Keratinocyte (primary cell): Measurements from ENCODE around the gene FEM1B. TPM values are rescaled to one million over a fixed set of nuclear protein-coding genes. Genes with fewer than 3 reads are reported as not detected.

Source experiments
- DNase-seq: peaks from one replicate; pipeline ENCODE4 v3.0.0-alpha.2; 2011; ENCODE audit warnings: low read depth, missing footprints, low spot score
- FAIRE-seq: peaks from 2 replicates; lab custom pipeline; 2011; peaks lifted over from hg19 to GRCh38; lab: Jason Lieb, UNC
- H2AFZ ChIP-seq: 2 replicates; pipeline ENCODE4 v1.6.0; 2012; ENCODE audit warnings: low read length, control low read depth, inconsistent platforms; ENCODE audit not compliant: control insufficient read depth
- H3K27ac ChIP-seq: 2 replicates; pipeline ENCODE4 v1.5.1; 2011; ENCODE audit warnings: low read length; ENCODE audit not compliant: control insufficient read depth, insufficient read depth
- H3K27me3 ChIP-seq: 3 replicates; pipeline ENCODE4 v1.6.0; 2011; ENCODE audit warnings: low read length; ENCODE audit not compliant: control insufficient read depth, insufficient read depth; ENCODE audit errors: extremely low read depth
- H3K36me3 ChIP-seq, 2 experiments: 2 replicates in 1 of 2; 3 replicates in 1 of 2; pipeline ENCODE4 v1.5.1; 2011; ENCODE audit warnings: low read length in 2 of 2, mild to moderate bottlenecking in 1 of 2; ENCODE audit not compliant: control insufficient read depth in 2 of 2, insufficient read depth in 2 of 2; ENCODE audit errors: extremely low read depth in 1 of 2
- H3K4me1 ChIP-seq: 3 replicates; pipeline ENCODE4 v1.5.1; 2011; ENCODE audit warnings: low read length; ENCODE audit not compliant: control insufficient read depth, insufficient read depth; ENCODE audit errors: extremely low read depth
- H3K4me2 ChIP-seq: 3 replicates; pipeline ENCODE4 v1.6.0; 2011; ENCODE audit warnings: low read depth, low read length; ENCODE audit not compliant: control insufficient read depth, insufficient read depth; ENCODE audit errors: extremely low read depth
- H3K4me3 ChIP-seq, 3 experiments: fragments of 200-600 bp in 1 of 3; sonication (generic) in 1 of 3; 2 replicates in 2 of 3; 3 replicates in 1 of 3; pipeline ENCODE4 v1.5.1; 2011 to 2016; ENCODE audit warnings: low read length in 3 of 3, mild to moderate bottlenecking in 3 of 3, control low read depth in 2 of 3, inconsistent platforms in 1 of 3, low read depth in 1 of 3, mixed read lengths in 1 of 3, mixed run types in 1 of 3, moderate library complexity in 1 of 3; ENCODE audit not compliant: control insufficient read depth in 2 of 3, insufficient read depth in 2 of 3; ENCODE audit errors: extremely low read depth in 1 of 3
- H3K79me2 ChIP-seq: 2 replicates; pipeline ENCODE4 v1.6.0; 2012; ENCODE audit warnings: low read length; ENCODE audit not compliant: control insufficient read depth, insufficient read depth
- H3K9ac ChIP-seq: 3 replicates; pipeline ENCODE4 v1.6.0; 2011; ENCODE audit warnings: low read length; ENCODE audit not compliant: control insufficient read depth, insufficient read depth; ENCODE audit errors: extremely low read depth
- H3K9me1 ChIP-seq: 3 replicates; pipeline ENCODE4 v1.6.0; 2011; ENCODE audit warnings: low read length; ENCODE audit not compliant: control insufficient read depth, insufficient read depth; ENCODE audit errors: extremely low read depth
- H3K9me3 ChIP-seq: 2 replicates; pipeline ENCODE4 v1.5.1; 2012; ENCODE audit warnings: low read depth, low read length; ENCODE audit not compliant: control insufficient read depth
- H4K20me1 ChIP-seq: 3 replicates; pipeline ENCODE4 v1.6.0; 2011; ENCODE audit warnings: low read length; ENCODE audit not compliant: control insufficient read depth, insufficient read depth; ENCODE audit errors: extremely low read depth
- EZH2 ChIP-seq: IDR thresholded peaks from one replicate; pipeline ENCODE4 v1.6.1; 2012; ENCODE audit warnings: inconsistent platforms, mild to moderate bottlenecking, low read length, moderate library complexity
- dilution Hi-C: fragments of 300-500 bp; cut with MboI; formaldehyde crosslinking; loops from one replicate; pipeline ENCODE4 v1.7.0; 2020; ENCODE audit warnings: low sequenced_read_pairs; ENCODE audit not compliant: extremely low pct_ligation_motif_present
- polyA minus RNA-seq, 3 experiments: library from RNA; depleted of rRNA, polyadenylated mRNA; stranded (reverse); fragments of >200 nt; gene quantifications; 1 replicate in 1 of 3; 2 replicates in 1 of 3; 3 replicates in 1 of 3; pipeline ENCODE4 v1.2.3, GENCODE V29; 2011
- polyA plus RNA-seq, 5 experiments: library from polyadenylated mRNA; depleted of rRNA in 3 of 5; stranded (reverse) in 3 of 5; stranded (forward) in 1 of 5; unstranded in 1 of 5; fragments of >200 nt; gene quantifications; 1 replicate in 1 of 5; 2 replicates in 3 of 5; 3 replicates in 1 of 5; pipeline versions ENCODE4 v1.2.1 to v1.2.3, GENCODE V29; 2011 to 2012; ENCODE audit warnings: missing spikeins in 2 of 5, low read depth in 1 of 5, low replicate concordance in 1 of 5
- TF ChIP-seq, protein P1 (sequence below), 3 experiments: IDR thresholded peaks in 1 of 3; conservative IDR thresholded peaks in 1 of 3; optimal IDR thresholded peaks in 1 of 3; 2 replicates in 2 of 3; 3 replicates in 1 of 3; pipeline versions ENCODE3 to v1.5.1; 2011; ENCODE audit warnings: low read length in 3 of 3, mild to moderate bottlenecking in 3 of 3, moderate library complexity in 2 of 3, control low read depth in 1 of 3, inconsistent platforms in 1 of 3; ENCODE audit not compliant: insufficient read depth in 2 of 3; ENCODE audit errors: extremely low read depth in 1 of 3

The FEM1B gene
- 52.5 to 153 TPM (median 92.6 TPM) in 3 replicates for polyA plus RNA-seq
- 36.9 TPM for polyA plus RNA-seq (2011; ENCODE audit: low read depth)
- 32.6 and 67.4 TPM in 2 replicates for polyA plus RNA-seq (2011; cell fraction: cytosol; rRNA removed)
- 73.6 and 78.6 TPM in 2 replicates for polyA plus RNA-seq (2011; cell fraction: nucleus; rRNA removed)
- 29.3 and 55.3 TPM in 2 replicates for polyA plus RNA-seq (2012; ENCODE audit: low replicate concordance)
- 141 to 498 TPM (median 410 TPM) in 3 replicates for polyA minus RNA-seq
- polyA minus RNA-seq (2011; cell fraction: cytosol; rRNA and poly(A)+ RNA removed): 115 TPM
- polyA minus RNA-seq (2011; cell fraction: nucleus; rRNA and poly(A)+ RNA removed): 108 and 265 TPM in 2 replicates

DNA sequence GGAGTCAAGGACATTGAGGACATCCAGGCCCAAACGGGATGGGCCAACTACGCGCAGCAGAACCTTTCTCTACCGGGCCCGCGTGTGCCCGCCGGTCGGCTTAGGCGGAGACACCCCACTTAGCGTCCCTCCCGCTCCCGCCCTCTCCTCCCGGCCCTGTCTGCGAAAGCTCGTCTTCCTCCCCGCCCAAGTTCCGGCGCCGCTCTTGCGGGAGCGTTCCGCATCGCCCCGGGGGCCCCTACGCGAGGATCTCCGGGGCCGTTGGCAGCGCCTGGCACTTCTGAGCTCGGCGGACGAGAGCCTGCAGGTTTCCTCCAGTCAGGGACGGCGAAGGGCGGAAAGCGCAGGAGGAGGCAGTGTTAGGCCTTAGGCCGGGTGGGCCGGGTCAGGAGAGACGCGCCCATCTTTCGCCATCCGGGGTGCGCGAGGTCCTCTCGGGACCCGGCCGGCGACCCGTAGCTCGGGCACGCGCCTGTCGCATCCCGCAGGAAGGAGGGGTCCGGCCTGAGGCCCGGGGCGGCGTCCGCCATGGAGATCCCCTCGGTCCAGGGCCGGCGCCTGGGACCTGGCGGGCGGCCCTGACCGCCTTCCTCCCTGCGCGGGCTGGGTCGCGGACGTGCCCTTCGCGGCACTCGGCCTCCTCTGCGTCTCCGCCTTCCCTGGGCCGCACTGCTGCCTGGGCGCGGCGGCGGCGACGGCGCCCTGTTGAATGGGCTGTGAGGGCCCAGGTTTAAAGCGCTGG is at the start of gene FEM1B:
FEM1B (plus strand) TSS at position 143 of the 742 bp plus-strand sequence. CDS start 673 bp downstream, outside the sequence.
- Histone ChIP-seq H3K4me3 (peak within 1 kb of the TSS; percentile 88 to 95 (median 92)), H3K4me1 (peaks cover 43% of the 10 kb centered on the region), H3K9ac (peak within 1 kb of the TSS; percentile 88), H3K27ac (peak within 1 kb of the TSS; percentile 96), H3K9me1 (no peaks in the 10 kb centered on the region), H3K4me2 (peak within 1 kb of the TSS; percentile 97), H2AFZ (peak within 1 kb of the TSS; percentile 93), H3K79me2 (peaks cover 49% of the 10 kb centered on the region), H3K36me3 (peaks cover 0 to 4% of the 10 kb centered on the region in 2 experiments), H3K27me3 (no peaks in the 10 kb centered on the region), H4K20me1 (peaks cover 10% of the 10 kb centered on the region), H3K9me3 (no peaks in the 10 kb centered on the region)
- FAIRE-seq (no peak), DNase-seq (no peak)
- TF ChIP-seq, protein P1, sequence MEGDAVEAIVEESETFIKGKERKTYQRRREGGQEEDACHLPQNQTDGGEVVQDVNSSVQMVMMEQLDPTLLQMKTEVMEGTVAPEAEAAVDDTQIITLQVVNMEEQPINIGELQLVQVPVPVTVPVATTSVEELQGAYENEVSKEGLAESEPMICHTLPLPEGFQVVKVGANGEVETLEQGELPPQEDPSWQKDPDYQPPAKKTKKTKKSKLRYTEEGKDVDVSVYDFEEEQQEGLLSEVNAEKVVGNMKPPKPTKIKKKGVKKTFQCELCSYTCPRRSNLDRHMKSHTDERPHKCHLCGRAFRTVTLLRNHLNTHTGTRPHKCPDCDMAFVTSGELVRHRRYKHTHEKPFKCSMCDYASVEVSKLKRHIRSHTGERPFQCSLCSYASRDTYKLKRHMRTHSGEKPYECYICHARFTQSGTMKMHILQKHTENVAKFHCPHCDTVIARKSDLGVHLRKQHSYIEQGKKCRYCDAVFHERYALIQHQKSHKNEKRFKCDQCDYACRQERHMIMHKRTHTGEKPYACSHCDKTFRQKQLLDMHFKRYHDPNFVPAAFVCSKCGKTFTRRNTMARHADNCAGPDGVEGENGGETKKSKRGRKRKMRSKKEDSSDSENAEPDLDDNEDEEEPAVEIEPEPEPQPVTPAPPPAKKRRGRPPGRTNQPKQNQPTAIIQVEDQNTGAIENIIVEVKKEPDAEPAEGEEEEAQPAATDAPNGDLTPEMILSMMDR (optimal IDR thresholded peaks at IDR 0.05 in 1 of 3, IDR thresholded peaks at IDR 0.05 in 1 of 3, conservative IDR thresholded peaks at IDR 0.05 in 1 of 3; ENCODE audit: extremely low read depth in 1 of 3, insufficient read depth in 2 of 3, low read length in 3 of 3): no peak
- no peak for TF ChIP-seq EZH2
- dilution Hi-C loops: no loop called here

DNA sequence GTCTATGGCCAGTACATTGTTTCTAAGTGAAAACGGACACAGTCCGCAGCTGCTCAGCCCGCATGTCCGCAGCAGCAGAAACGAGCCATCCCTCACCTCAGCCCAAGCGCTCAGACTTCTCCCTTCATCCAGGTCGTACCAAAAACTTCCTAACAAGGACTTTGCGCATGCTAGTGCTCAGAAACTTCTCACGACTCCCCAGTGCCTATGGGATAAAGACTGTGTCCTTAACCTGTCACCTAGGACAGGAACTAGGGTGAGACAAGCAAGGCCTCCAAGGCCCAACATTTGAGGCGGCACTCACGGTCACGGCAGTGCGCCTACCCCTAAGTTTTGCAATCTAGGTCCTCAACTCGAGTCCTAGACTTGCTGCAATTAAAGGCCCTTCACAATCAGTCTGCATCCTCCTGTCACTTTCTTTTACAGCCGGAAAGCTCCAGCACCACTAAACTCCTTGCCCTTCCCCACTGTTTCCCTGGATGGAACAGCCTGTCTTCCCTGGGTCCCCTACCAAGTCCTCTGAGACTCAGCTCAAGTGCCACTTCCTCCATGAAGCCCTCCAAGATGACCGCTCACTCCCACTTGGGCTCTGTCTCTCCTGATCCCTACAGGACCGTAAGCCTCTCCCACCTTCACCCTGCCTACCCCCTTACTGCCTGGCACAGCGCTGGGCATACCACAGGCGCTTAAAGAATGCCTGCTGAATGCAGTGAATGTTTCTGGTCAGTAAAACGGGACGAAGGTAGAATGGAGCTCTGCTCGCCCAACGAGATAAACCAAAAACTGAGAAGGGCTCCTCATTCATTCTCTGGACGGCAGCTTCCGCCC is 49.2 kb upstream of the FEM1B start:
- Histone ChIP-seq H2AFZ (peak overlapping the region; percentile 79), H3K36me3 (peaks cover 0 to 3% of the 10 kb centered on the region in 2 experiments), H3K27ac (peak overlapping the region; percentile 87), H3K9me1 (peaks cover 2% of the 10 kb centered on the region), H4K20me1 (peaks cover 7% of the 10 kb centered on the region), H3K9me3 (no peaks in the 10 kb centered on the region), H3K27me3 (peaks cover 4% of the 10 kb centered on the region), H3K4me1 (peaks cover 16% of the 10 kb centered on the region), H3K79me2 (peaks cover 54% of the 10 kb centered on the region), H3K9ac (peak overlapping the region; percentile 95), H3K4me2 (peak overlapping the region; percentile 98), H3K4me3 (peak overlapping the region; percentile 67 to 82 (median 81))
- FAIRE-seq: no peak
- no peak for DNase-seq
- TF ChIP-seq EZH2: no peak
- dilution Hi-C loops: no loop called here
